GM19372 (cell line): ENCODE measurements around the gene UBE2G1.
"Not testable (repeated sequence)": the region's sequence is repeated elsewhere in the genome, so short reads cannot be mapped to it uniquely, and the experiment has no call there.

Experiments used
- ATAC-seq: cut with Tn5 transposase; IDR thresholded peaks from one replicate; pipeline ENCODE4 v1.9.1; 2021; ENCODE audit warnings: mild to moderate bottlenecking, low read depth, moderate library complexity; ENCODE audit not compliant: unreplicated experiment

The UBE2G1 gene

DNA sequence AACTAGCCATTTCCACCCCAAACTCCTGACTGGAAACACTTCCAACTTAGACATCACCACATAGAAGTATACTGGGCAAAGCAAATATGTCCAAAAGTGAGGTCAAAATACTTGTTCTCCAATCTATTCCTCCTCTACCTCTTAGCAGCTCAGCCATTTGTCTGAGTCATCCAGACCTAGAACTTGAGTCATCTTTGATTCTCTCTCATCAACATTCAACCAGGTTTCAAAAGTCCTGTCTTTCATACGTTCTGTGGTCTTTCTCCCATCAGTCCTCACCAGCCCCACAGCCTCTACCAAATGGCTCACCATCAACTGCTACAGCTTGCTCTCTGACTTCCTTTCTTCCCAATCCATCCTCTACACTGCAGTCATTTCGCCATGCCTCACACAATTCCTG, 109.5 kb downstream of the UBE2G1 start:
- no peak for ATAC-seq

DNA sequence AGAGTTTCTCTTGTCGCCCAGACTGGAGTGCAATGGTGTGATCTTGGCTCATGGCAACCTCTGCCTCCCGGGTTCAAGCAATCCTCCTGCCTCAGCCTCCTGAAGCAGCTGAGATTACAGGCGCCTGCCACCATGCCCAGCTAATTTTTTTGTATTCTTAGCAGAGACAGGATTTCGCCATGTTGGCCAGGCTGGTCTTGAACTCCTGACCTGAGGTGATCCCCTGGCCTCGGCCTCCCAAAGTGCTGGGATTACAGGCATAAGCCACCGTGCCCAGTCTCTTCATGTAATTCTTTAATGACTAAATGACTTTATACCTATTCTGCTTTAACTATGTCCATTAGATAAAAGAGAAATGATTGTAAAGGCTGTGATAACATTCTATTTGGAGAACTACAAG, 111.2 kb downstream of the UBE2G1 start:
- not testable (repeated sequence) for ATAC-seq

DNA sequence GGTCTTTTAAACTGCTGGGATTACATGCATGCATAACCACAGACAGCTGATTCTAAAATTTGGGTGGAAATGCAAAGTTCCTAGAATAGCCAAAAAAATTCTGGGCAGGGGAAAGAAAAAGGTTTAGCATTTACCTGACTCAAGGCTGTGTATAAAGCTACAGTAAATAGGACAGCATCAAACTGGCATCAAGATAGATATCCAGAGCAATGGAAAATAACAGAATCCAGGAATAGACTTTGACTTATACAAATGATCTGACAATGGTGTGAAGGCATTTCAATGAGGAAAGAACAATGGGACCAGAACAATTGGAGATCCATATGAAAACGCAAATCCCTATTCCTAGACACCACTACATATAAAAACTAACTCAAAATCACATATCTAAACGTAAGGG, 115.6 kb downstream of the UBE2G1 start:
- ATAC-seq: no peak

DNA sequence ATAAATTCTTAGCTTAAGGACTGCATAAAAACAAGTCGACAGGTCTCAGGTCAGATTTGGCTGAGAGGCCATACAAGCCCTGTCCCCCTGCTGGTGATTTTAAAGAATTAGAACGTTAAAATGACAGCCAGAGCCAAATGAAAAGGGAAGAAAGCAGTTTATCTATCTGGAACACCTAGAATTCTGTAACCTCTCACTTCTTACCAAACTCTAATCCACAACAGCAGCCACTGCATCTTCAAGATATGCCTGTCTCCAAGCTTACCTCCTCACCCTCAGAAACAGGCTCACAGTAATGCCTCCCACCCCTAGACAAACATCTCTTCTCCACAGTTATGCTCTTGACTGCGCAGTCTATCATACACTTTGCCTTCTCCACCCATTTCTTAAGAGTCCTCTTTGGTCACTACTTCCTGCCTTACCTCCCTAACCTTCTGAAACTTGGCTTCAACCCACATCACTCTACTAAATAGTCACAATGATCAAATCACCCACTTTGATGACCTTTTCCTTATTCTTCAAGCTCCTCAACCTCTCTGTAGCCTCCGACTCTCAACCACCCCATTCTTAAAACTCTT, 116.9 kb downstream of the UBE2G1 start:
- ATAC-seq: no peak

DNA sequence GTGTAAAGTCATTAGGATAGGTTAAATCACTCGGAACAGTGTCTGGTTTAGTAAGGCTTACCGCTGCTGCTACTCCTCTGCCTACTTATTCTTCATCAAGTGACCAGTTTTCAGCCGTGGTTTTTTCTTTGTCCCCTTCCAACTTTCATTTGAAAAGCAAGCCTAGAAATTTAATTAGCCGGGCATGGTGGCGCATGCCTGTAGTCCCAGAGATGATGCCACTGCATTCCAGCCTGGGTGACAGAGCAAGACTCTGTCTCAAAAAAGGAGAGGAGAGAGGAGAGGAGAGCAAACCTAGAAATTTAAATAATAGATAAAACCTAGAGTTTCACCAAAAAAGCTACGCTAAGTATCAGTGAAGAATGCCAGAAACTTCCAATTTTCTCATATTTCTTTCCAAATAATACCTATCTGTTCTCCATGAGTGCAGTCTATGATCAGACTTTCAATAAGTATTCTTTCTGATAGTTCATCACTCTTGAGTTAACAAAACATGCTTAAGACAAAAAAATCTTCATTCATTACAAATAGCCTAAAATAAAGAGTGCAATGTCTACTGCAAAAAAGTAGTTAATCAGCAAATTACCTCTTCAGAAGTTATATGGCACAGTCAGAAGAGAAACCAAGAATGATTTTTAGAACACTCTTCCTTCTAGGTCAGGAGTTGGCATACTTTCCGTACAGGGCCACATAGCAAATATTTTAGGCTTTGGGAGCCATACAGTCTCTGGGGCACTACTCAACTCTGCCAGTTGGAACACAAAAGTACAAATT, 117.8 kb downstream of the UBE2G1 start:
- ATAC-seq: no peak

DNA sequence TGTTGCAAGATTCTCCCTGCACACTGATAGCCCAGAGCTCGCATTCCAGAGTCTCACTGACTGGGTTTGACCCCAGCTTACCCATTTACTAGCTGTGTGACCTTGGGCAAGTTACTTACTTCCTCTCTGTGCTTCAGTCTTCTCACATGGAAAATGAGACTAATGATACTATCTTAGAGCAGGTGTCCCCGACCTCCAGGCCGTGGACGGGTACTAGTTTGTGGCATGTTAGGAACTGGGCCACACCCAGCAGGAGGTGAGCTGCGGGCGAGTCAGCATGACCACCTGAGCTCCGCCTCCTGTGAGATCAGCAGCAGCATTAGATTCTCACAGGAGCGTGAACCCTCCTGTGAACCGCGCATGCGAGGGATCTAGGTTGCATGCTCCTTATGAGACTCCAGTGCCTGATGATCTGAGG, 118.5 kb downstream of the UBE2G1 start:
- ATAC-seq: no peak

DNA sequence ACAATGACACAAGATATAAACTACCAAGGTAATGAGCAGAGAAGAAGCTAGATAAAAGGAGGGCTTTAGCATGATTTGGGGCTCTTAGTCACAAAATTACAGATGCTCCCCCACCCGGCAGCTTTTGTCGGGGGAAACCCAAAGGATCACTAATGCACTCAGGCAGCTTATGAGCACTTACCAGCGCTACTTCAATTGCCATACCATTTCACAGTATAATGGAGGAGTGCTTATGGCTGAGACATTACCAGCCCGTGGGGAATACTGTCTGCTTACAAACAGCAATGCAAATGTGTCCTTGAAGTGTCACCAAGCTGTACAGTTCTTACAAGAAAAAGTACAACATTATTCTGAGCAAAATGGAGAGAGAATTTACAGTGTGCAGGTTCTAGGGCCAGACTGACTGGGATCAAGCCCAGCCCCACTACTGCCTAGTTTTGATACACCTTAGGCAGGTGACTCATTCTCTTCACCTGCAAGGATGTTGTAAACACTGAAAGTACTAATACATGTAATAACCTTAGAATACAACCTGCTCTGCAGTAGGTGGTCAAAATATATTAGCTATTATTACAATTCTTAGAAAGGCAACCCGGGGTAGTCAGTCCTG, 119.0 kb downstream of the UBE2G1 start:
- ATAC-seq: no peak

DNA sequence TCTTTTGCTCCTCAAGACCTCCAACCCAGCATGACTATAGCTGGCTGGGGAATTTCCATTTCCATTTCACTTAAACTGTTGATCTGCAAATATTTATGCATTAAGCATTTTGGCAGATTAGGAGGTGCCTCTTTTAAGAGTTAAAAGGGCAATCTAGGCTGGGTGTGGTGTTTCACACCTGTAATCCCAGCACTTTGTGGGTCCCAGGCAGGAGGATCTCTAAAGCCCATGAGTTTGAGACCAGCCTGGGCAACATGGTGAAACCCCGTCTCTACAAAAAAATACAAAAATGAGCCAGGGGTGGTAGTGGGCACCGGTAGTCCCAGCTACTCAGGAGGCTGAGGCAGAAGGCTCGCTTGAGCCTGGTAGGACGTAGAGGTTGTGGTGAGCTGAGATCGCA, 119.8 kb downstream of the UBE2G1 start:
- ATAC-seq: no peak

DNA sequence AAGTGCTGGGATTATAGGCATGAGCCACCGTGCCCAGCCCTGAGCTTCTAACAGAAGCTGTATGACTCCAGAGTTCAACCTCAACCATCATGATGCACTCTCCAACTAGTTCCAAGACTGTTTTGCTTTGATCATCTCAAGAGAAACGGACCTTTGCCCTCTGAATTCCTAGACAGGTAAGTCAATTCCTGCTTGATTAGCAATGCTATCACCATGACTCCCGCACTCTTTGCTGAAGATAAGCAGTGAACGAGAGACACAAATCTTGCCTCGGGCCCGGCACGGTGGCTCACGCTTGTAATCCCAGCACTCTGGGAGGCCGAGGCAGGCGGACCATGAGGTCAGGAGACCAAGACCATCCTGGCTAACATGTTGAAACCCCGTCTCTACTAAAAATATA, 124.9 kb downstream of the UBE2G1 start:
- ATAC-seq: no peak

DNA sequence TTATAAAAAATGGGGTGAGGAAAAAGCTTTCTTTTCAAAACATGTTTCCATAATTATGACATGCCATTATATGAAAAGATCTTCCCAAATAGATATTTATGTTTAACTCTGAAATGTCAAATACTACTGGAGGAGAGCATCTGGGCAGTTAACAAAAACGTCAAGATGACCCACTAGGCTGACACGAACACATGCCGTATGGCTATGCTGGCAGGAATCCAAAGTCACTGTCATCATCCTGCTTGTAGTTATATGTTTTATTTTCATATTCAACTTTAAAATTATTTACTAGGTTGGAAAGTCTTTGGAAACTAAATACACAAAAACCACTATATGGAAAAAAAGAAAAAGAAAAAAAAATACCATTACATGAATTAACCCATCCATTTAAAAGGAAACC, 130.0 kb downstream of the UBE2G1 start:
- no peak for ATAC-seq

DNA sequence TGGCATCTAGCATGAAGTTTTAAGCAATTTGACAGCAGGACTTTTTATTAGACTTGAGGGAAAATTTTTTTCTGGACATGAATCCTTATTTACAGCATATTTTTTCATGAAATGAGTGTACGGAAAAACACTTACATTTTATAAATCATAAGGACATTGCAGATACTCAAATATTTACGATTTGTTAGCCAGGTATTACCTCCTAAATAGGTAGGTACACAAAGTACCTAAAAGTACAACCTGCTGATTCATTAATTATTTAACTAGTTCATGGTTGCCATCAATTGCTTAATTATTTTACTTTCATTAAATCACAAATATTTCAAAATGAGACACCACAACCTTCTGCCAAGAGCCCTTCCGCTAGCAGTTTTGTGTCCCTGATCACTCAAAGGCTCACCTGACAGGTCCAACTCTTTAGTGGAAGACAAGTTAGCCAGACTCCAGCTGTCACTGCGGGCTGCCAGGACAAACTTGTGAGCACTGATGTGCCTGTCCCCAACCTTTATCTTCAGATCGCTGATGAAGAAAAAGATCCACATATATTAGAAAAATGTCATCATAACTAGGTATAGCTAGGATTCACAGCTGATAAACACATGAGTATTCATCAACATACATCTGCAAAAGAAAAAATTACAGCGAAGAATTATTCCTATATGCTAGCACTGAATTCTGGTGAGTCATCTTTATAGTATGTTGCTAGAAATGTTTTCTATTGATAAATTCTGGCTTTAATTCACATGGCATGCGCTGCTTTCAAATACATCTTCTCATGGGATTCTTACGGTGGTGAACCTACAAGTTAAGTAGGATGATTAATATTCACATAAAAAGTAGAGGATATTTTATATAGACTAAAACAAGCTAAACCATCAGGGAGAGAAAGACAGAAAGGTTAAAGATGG, 130.8 kb downstream of the UBE2G1 start:
- ATAC-seq: no peak

DNA sequence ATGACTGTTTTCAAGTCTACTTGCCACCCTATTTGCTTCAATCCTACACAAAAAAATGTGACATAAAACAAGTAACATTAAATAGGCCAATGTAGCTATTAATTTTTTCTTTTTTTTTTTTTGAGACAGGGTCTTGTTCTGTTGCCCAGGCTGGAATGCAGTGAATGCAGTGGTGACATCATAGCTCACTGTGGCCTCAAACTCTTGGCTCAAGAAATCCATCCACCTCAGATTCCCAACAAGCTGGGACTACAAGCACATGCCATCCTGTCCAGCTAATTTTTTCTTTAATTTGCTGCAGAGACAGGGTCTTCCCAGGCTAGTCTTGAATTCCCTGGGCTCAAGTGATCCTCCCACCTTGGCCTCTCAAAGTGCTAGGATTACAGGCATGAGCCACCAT, 132.1 kb downstream of the UBE2G1 start:
- no peak for ATAC-seq

DNA sequence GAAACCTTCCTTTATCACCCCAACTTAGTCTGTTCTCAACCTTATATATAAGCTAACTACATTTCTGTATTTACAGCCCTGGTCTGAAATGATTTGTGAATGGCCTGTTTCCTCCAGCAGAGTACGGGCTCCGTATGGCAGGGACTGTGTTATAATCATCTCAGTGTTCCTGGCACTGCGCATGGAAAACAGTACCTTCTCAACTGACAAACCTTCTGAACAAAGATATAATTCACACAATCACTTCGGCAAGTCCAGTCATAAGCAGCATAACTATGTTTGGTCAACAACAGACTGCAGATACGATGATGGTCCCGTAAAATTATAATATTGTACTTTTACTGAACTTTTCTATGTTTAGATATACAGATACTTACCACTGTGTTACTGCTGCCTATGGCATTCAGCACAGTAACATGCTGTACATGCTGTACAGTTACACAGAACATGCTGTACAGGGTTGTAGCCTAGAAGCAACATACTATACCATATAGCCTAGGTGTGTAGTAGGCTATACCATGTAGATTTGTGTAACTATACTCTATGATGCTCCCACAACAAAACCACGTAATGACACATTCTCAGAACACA, 132.7 kb downstream of the UBE2G1 start:
- no peak for ATAC-seq

DNA sequence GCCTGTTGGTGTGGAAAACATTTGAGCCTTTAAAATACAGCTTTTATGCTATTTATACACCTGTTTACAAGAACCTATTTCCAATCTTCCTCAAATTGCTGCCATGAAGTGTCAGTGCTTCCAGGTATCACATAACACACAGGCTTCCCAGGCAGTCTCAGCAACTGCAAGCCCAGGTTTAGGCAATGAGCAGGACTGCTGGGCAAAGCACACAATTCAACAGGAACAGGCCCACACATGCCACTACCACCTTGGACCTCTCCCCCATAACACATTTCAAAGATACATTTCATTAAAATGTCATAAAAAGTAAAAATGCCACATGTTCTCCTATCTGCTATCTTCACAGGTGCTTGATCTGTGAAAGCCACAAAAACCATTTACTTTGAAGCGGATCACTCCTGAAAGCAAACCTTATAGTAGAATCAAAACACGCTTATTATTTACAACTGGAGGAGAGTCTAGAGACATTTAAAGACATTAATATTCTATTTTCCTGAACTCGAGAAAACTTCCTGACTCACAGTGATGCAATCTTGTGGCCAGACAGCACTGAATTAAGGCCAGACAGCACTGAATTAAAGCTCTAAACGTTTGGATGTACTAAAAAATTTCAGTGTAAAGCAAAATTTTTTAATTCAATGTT, 134.2 kb downstream of the UBE2G1 start:
- ATAC-seq: no peak

DNA sequence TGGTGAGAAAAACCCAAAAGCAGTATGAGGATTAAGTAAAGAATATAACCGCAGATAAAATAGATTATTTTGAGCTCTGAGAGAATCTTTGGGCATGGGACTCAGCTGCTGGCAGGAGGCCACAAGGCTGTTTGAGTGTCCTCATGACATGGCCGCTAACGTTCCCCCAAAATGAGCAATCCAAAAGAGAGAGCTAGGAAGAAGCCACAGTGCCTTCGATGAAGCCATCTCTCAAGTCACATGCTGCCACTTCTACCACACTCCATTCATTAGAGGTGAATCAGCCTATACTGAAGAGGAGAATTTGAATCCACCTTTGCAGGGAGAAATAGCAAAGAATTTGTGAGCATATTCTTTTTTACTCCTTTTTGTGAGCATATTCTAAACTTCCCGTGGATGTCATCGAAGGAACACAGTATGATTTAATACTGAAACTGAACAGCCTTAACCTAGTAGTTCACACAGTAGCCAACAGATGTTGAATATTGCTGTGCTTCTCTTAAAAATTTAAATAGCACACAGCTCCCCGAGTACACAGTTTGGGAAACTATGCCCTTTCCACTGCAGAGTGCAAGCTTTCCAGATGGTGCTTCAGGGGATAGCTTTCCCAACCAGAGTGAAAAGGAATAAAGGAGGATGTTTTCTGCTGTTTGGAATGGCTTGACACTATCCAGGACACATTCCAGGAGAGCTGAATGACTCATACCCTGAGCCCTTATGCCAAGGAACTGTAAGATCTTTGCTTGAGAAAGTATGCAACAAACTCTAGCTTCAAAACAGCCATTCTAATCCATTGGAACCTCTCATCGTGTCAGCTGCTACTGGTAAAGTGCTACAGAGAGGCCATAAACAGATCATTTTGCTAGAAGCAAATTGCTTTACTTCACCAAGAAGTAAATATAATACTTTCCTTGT, 136.6 kb downstream of the UBE2G1 start:
- ATAC-seq: no peak

DNA sequence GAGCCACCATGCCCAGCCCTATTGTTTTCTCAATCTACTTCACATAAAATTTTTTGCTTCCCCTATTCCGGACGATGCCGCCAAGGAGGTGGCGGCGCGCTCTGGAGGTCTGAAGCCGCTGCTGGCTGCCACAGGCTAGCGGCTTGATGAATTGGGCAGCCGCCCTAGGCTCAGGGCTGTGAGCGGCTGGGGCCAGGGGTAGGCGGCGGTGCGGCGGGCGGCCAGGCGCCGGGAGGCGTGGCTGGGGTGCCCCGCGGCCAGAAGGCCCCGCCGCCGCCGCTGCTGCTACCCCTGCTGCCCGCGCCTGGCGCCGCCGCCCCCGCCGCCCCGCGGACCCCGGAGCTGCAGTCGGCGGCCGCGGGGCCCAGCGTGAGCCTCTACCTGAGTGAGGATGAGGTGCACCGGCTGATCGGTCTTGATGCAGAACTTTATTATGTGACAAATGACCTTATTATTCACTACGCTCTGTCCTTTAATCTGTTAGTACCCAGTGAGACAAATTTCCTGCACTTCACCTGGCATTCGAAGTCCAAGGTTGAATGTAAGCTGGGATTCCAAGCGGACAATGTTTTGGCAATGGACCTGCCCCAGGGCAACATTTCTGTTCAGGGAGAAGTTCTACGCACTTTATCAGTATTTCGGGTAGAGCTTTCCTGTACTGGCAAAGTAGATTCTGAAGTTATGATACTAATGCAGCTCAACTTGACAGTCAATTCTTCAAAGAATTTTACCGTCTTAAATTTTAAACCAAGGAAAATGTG, 144.4 kb downstream of the UBE2G1 start:
- ATAC-seq: no peak

DNA sequence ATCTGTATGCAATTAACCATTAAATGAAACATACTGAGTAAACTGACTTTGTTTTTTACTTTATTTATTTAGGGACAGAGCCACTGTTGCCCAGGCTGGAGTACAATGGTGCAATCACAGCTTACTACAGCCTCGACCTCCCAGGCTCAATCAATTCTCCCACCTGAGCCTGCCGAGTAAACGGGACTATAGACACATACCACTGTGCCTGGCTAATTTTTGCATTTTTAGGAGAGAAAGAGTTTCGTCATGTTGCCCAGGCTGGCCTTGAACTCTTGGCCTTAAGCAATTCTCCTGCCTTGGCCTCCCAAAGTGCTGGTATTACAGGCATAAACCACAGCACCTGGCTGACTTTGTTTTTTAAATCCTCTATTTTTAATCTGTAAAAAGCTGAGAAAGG, 145.3 kb downstream of the UBE2G1 start:
- ATAC-seq: no peak

DNA sequence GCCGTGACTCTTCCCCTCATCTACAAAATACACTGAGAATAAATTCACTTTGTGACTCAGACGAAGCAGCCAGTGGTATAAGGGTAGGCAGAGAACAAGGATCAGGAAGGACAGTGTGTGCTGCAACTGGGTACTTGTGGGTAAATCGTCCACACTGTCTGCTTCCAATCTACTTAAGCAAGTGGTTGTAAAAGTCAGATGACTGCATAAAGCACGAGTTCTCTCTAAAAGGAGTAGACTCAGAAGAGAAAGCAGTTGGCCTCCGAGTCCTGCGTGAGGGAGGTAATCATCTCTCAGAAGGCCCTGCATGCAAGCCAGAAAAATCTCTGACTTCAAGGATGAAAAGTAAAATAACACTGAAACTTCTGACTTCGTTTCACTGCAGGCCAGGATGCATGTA, 145.8 kb downstream of the UBE2G1 start:
- ATAC-seq: no peak
